Neuronal stem cell (in vitro differentiated cells): ENCODE results near the gene LOXL3.

Source experiments
- DNase-seq: peaks from one replicate; pipeline ENCODE4 v3.0.0-alpha.2; 2013; ENCODE audit warnings: low spot score
- H2AFZ ChIP-seq: one replicate; pipeline ENCODE4 v1.6.1; 2013; ENCODE audit warnings: mild to moderate bottlenecking, low read length, inconsistent platforms
- H2AK5ac ChIP-seq: 2 replicates; pipeline ENCODE4 v1.6.1; 2013; ENCODE audit warnings: low read depth, mild to moderate bottlenecking, inconsistent platforms, low read length, moderate library complexity, mixed read lengths
- H2BK120ac ChIP-seq: 2 replicates; pipeline ENCODE4 v1.6.1; 2013; ENCODE audit warnings: low read depth, mild to moderate bottlenecking, inconsistent platforms, low read length, moderate library complexity, mixed read lengths
- H2BK12ac ChIP-seq: one replicate; pipeline ENCODE4 v1.6.1; 2013; ENCODE audit warnings: low read length, inconsistent platforms
- H2BK15ac ChIP-seq: 2 replicates; pipeline ENCODE4 v1.6.1; 2013; ENCODE audit warnings: mild to moderate bottlenecking, low read length, inconsistent platforms, mixed read lengths
- H2BK5ac ChIP-seq: one replicate; pipeline ENCODE4 v1.6.1; 2013; ENCODE audit warnings: inconsistent platforms, mild to moderate bottlenecking, low read length, moderate library complexity
- H3K14ac ChIP-seq: one replicate; pipeline ENCODE4 v1.6.1; 2013; ENCODE audit warnings: low read length, inconsistent platforms
- H3K18ac ChIP-seq: 2 replicates; pipeline ENCODE4 v1.6.1; 2013; ENCODE audit warnings: low read length, inconsistent platforms
- H3K23ac ChIP-seq: 2 replicates; pipeline ENCODE4 v1.6.1; 2013; ENCODE audit warnings: low read depth, mild to moderate bottlenecking, mixed read lengths, low read length, inconsistent platforms; ENCODE audit not compliant: poor library complexity
- H3K27ac ChIP-seq: replicated peaks from 3 replicates; pipeline ENCODE4 v1.5.1; 2013; ENCODE audit warnings: low read length, inconsistent platforms
- H3K27me3 ChIP-seq, 3 experiments: 2 replicates each; pipeline ENCODE4 v1.6.1; 2013; ENCODE audit warnings: low read length in 3 of 3, mild to moderate bottlenecking in 2 of 3, inconsistent platforms in 1 of 3, low read depth in 1 of 3, mixed read lengths in 1 of 3, moderate library complexity in 1 of 3; ENCODE audit not compliant: control insufficient read depth in 3 of 3, insufficient read depth in 3 of 3
- H3K36me3 ChIP-seq, 2 donors: replicated peaks in 1 of 2; 2 replicates each; pipeline ENCODE4 v1.6.1; 2013; ENCODE audit warnings: low read length in 2 of 2; ENCODE audit not compliant: control insufficient read depth in 2 of 2, insufficient read depth in 2 of 2
- H3K4ac ChIP-seq: 2 replicates; pipeline ENCODE4 v1.6.1; 2013; ENCODE audit warnings: inconsistent platforms, mild to moderate bottlenecking, low read length, moderate library complexity
- H3K4me1 ChIP-seq, 2 donors: 1 replicate in 1 of 2; 2 replicates in 1 of 2; pipeline ENCODE4 v1.6.1; 2013; ENCODE audit warnings: low read length in 2 of 2, low read depth in 1 of 2; ENCODE audit not compliant: control insufficient read depth in 2 of 2, insufficient read depth in 1 of 2
- H3K4me2 ChIP-seq: one replicate; pipeline ENCODE4 v1.6.1; 2013; ENCODE audit warnings: mild to moderate bottlenecking, low read length, inconsistent platforms; ENCODE audit not compliant: insufficient read depth, poor library complexity, severe bottlenecking
- H3K4me3 ChIP-seq, 2 donors: 2 replicates each; pipeline ENCODE4 v1.5.1; 2013; ENCODE audit warnings: low read length in 2 of 2, mild to moderate bottlenecking in 2 of 2, inconsistent platforms in 1 of 2, moderate library complexity in 1 of 2
- H3K79me1 ChIP-seq: one replicate; pipeline ENCODE4 v1.6.1; 2013; ENCODE audit warnings: low read depth, mild to moderate bottlenecking, inconsistent platforms, low read length, moderate library complexity
- H3K9ac ChIP-seq: one replicate; pipeline ENCODE4 v1.6.1; 2013; ENCODE audit warnings: mild to moderate bottlenecking, low read depth, low read length, inconsistent platforms; ENCODE audit not compliant: poor library complexity
- H3K9me3 ChIP-seq, 2 donors: replicated peaks in 1 of 2; 2 replicates each; pipeline versions ENCODE3 to v1.6.1; 2013; ENCODE audit warnings: low read length in 2 of 2, mild to moderate bottlenecking in 2 of 2, inconsistent platforms in 1 of 2, low read depth in 1 of 2, mixed read lengths in 1 of 2, moderate library complexity in 1 of 2; ENCODE audit not compliant: control insufficient read depth in 2 of 2, insufficient read depth in 1 of 2
- H4K8ac ChIP-seq: one replicate; pipeline ENCODE4 v1.6.1; 2013; ENCODE audit warnings: low read depth, mild to moderate bottlenecking, inconsistent platforms, low read length, moderate library complexity
- H4K91ac ChIP-seq: one replicate; pipeline ENCODE4 v1.6.1; 2013; ENCODE audit warnings: low read length, low read depth, mild to moderate bottlenecking, inconsistent platforms; ENCODE audit not compliant: poor library complexity
- WGBS, 2 donors: extraction: QIAGEN DNeasy Blood & Tissue Kit; methylation state at CpG; one replicate each; pipeline ENCODE4 v1.1.7; 2013; ENCODE audit warnings: missing lambda C conversion rate in 2 of 2, mixed read lengths in 1 of 2; ENCODE audit not compliant: insufficient read length in 2 of 2, insufficient replicate concordance in 1 of 2; ENCODE audit errors: extremely low coverage in 2 of 2; 5-methylcytosine and 5-hydroxymethylcytosine counted together

LOXL3 gene

GRCh38 chr2:74502147-74502719 is 51.5 kb downstream of the LOXL3 start:
- Histone ChIP-seq H2BK120ac (no peak overlapping the region), H2AK5ac (peak overlapping the region; percentile 57), H2AFZ (peak overlapping the region; percentile 82), H3K27ac (no peak overlapping the region), H3K23ac (peak overlapping the region; percentile 26), H3K36me3 (peaks cover 6 to 22% of the 10 kb centered on the region in 2 donors), H3K79me1 (peaks cover 3% of the 10 kb centered on the region), H3K27me3 (peaks cover 55 to 87% (median 70%) of the 10 kb centered on the region in 3 experiments), H3K14ac (no peak overlapping the region), H4K8ac (no peak overlapping the region), H3K9ac (peak overlapping the region; percentile 31), H2BK5ac (no peak overlapping the region), H3K18ac (peak overlapping the region; percentile 74), H2BK15ac (peak overlapping the region; percentile 54), H3K4me1 (peaks cover 24 to 26% of the 10 kb centered on the region in 2 donors), H4K91ac (peak overlapping the region; percentile 64), H2BK12ac (no peak overlapping the region), H3K4ac (no peak overlapping the region), H3K4me2 (peak overlapping the region; percentile 91), H3K9me3 (no peaks in the 10 kb centered on the region), H3K4me3 (peak overlapping the region; percentile 23 to 70)
- no CpG with 5 or more reads among the region's 32 CpGs for WGBS, 2 donors
- no peak for DNase-seq

GRCh38 chr2:74501335-74502071 is 52.2 kb downstream of the LOXL3 start:
- Histone ChIP-seq H3K18ac (no peak overlapping the region), H3K23ac (no peak overlapping the region), H3K14ac (peak overlapping the region; percentile 49), H3K4me3 (no peak overlapping the region), H2AFZ (no peak overlapping the region), H3K36me3 (peaks cover 6 to 18% of the 10 kb centered on the region in 2 donors), H3K27ac (no peak overlapping the region), H4K8ac (no peak overlapping the region), H4K91ac (no peak overlapping the region), H2BK12ac (no peak overlapping the region), H2BK5ac (no peak overlapping the region), H2BK15ac (no peak overlapping the region), H3K9ac (no peak overlapping the region), H2AK5ac (peak overlapping the region; percentile 57), H2BK120ac (no peak overlapping the region), H3K27me3 (peaks cover 57 to 94% (median 78%) of the 10 kb centered on the region in 3 experiments), H3K4me2 (no peak overlapping the region), H3K9me3 (no peaks in the 10 kb centered on the region), H3K4ac (no peak overlapping the region), H3K79me1 (peaks cover 3% of the 10 kb centered on the region), H3K4me1 (peaks cover 19 to 21% of the 10 kb centered on the region in 2 donors)
- WGBS, 2 donors: no CpG with 5 or more reads among the region's 18 CpGs
- DNase-seq: no peak

DNA sequence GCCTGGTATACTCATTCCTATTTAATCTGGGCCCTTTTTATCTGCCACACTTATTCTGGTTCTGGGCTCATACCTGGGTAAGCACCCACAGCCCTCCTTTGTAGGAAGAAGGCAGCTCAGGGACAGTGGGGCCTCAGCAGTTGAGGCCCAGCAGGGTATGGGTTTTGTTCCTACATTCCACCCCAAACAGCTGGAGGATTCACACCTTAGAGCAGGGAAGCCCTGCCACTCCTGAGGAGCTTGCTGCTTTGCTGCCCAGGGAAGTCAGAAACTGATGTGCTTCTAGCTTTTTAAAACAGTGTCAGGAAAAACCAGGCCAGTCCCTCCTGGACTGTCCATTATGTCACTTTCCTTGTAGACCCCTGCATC is 53.2 kb downstream of the LOXL3 start:
- Histone ChIP-seq H4K8ac (no peak overlapping the region), H3K4me3 (no peak overlapping the region), H3K79me1 (no peaks in the 10 kb centered on the region), H3K27me3 (peaks cover 57 to 100% (median 83%) of the 10 kb centered on the region in 3 experiments), H3K9ac (no peak overlapping the region), H3K27ac (no peak overlapping the region), H3K4me1 (peaks cover 16 to 21% of the 10 kb centered on the region in 2 donors), H3K23ac (no peak overlapping the region), H2BK5ac (no peak overlapping the region), H2BK12ac (no peak overlapping the region), H3K18ac (no peak overlapping the region), H2BK120ac (no peak overlapping the region), H3K9me3 (no peaks in the 10 kb centered on the region), H3K4ac (no peak overlapping the region), H3K14ac (no peak overlapping the region), H2AK5ac (peak overlapping the region; percentile 12), H2BK15ac (no peak overlapping the region), H4K91ac (no peak overlapping the region), H3K36me3 (peaks cover 2 to 11% of the 10 kb centered on the region in 2 donors), H3K4me2 (no peak overlapping the region), H2AFZ (no peak overlapping the region)
- no peak for DNase-seq

DNA sequence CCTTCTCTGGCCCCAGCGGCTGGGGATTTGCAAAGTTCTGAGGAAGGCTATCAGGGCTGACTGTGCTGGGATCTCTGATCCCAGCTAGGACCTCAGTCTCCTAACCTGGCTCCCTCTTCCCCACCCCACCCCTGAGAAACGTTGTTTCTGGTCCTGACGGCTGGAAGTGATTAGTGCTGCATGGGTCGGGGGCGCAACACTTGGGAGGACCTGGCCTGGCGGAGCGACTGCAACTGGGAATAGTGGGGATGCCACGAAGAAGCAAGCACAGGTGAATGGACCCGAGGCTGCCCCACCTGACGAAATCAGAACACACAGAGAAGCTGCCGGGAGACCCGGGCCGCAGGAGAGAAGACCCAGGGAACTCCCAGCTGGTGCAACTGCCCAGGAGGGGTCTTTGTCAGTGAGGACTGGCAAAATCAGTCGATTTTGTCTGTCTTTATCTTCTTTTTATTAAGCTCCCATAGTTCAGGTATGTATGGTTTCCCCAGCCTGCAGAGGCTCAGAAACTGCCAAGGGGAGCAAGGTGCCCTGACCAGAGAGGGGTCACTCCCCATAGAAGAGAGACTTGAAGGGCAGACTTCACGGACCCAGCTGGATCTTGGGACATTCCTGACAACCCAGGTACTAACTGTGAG is 53.7 kb downstream of the LOXL3 start:
- Histone ChIP-seq H3K27me3 (peaks cover 57 to 96% (median 83%) of the 10 kb centered on the region in 3 experiments), H2BK5ac (no peak overlapping the region), H3K4me3 (peak overlapping the region in 1 of 2 donors; percentile 41), H3K23ac (peak overlapping the region; percentile 44), H3K4me2 (peak overlapping the region; percentile 82), H2BK15ac (no peak overlapping the region), H2BK12ac (no peak overlapping the region), H4K8ac (no peak overlapping the region), H3K14ac (no peak overlapping the region), H3K27ac (no peak overlapping the region), H3K9me3 (no peaks in the 10 kb centered on the region), H3K79me1 (no peaks in the 10 kb centered on the region), H3K36me3 (peaks cover 0 to 6% of the 10 kb centered on the region in 2 donors), H3K18ac (peak overlapping the region; percentile 51), H2AK5ac (peak overlapping the region; percentile 12), H3K4ac (no peak overlapping the region), H3K4me1 (peaks cover 16 to 21% of the 10 kb centered on the region in 2 donors), H3K9ac (peak overlapping the region; percentile 13), H2BK120ac (no peak overlapping the region), H2AFZ (peak overlapping the region; percentile 85), H4K91ac (no peak overlapping the region)
- no CpG with 5 or more reads among the region's 15 CpGs for WGBS, 2 donors
- DNase-seq: no peak
